Activated T-cell treated with anti-CD3 and anti-CD28 coated beads, Interleukin-2, amount 50 U/mL, for 4 hours (primary cell): ENCODE measurements around the gene CASK. TPM values are rescaled to one million over a fixed set of nuclear protein-coding genes. Genes with fewer than 3 reads are reported as not detected.
A peak's percentile ranks its signal among the peaks of the same experiment; 100 is the strongest.
"Not testable (repeated sequence)": the region's sequence is repeated elsewhere in the genome, so short reads cannot be mapped to it uniquely, and the experiment has no call there.

Experiments used
- ATAC-seq, 2 donors: fragments of 200-7000 bp; cut with Tn5 transposase; one replicate each; pipeline ENCODE4 v1.10.0; 2021
- DNase-seq: peaks from one replicate; pipeline ENCODE4 v3.0.0-alpha.2; 2020
- H3K27me3 Mint-ChIP-seq: one replicate; pipeline ENCODE4 v1.8.0; 2021; ENCODE audit warnings: low read depth, mixed read lengths
- H3K36me3 Mint-ChIP-seq: one replicate; pipeline ENCODE4 v1.8.0; 2022; ENCODE audit warnings: mixed read lengths; ENCODE audit not compliant: insufficient read depth
- H3K4me1 Mint-ChIP-seq: one replicate; pipeline ENCODE4 v1.8.0; 2021; ENCODE audit warnings: low read depth, mixed read lengths
- H3K4me3 Mint-ChIP-seq: one replicate; pipeline ENCODE4 v1.8.0; 2021; ENCODE audit warnings: mild to moderate bottlenecking, moderate library complexity, mixed read lengths
- H3K9me3 Mint-ChIP-seq: one replicate; pipeline ENCODE4 v1.8.0; 2021; ENCODE audit warnings: mixed read lengths
- total RNA-seq, 3 donors: library from RNA; stranded (reverse); gene quantifications; one replicate each; pipeline ENCODE4 v1.2.1, GENCODE V29; 2021

The CASK gene
- total RNA-seq, 3 donors from 2014 or later = 18.3 to 29.8 (median 28.0) TPM

DNA sequence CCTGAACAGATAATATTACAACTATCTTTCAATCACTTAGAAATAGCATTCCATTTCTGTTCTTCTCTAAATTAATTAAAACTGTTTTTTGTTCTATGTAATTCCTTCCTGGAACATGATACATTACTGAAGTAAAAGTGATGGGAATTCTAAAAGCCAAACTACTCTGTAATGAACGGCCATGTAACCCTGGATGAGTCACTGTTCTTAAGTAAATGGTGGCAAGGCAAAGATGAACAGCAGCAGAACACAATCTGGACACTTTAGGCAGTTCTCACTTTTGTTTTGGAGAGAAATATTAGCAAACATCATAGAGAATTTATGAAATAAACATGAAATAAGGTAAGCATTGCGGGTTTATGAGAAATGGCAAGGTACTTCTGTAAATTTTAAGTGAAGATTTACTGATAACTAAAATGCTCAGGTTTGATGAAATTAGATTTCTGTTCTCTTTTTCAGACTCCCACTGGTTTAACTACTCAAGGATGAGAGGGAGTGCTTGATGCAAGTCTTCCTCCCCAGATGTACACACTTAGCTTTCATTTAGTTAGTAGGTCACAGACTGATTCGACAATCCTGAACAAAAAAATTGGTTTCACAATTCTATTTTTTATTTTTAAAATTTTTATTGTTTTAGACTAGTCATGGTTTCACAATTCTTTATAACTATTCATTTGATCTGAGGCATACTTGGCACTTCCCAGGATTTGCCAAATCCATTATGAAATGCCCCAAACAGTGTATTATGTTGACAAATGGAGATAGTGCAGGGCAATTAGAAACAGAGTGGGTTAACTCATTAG, 200.3 kb downstream of the CASK start:
- H3K4me3 Mint-ChIP-seq = no peak overlapping the region
- DNase-seq (no peak), ATAC-seq (no peak)
- peaks cover 4% of the 10 kb centered on the region for H3K9me3 Mint-ChIP-seq
- H3K27me3 Mint-ChIP-seq = no peaks in the 10 kb centered on the region
- H3K36me3 Mint-ChIP-seq = peaks cover 19% of the 10 kb centered on the region
- peaks cover 38% of the 10 kb centered on the region for H3K4me1 Mint-ChIP-seq

DNA sequence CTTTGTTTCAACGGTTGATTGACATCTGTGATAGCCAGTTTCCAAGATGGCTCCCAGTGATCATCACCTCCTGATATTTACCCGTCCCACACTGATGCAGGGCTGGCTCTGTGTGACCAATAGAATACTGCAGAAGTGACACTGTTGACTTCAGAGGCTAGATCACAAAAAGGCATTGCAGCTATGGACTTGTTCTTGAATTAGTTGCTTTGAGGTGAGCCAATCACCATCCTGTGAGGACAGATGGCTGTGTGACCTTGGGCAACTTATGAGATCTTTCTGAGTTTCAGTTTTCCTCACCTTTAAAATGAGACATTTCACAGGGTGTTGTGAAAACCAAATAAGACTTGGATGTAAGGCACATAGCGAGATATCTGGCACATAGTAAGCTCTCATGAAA, 201.1 kb downstream of the CASK start:
- Mint-ChIP-seq H3K36me3 (peaks cover 20% of the 10 kb centered on the region), H3K9me3 (peaks cover 4% of the 10 kb centered on the region), H3K4me1 (peaks cover 37% of the 10 kb centered on the region), H3K4me3 (no peak overlapping the region), H3K27me3 (no peaks in the 10 kb centered on the region)
- DNase-seq (no peak), ATAC-seq (no peak)

DNA sequence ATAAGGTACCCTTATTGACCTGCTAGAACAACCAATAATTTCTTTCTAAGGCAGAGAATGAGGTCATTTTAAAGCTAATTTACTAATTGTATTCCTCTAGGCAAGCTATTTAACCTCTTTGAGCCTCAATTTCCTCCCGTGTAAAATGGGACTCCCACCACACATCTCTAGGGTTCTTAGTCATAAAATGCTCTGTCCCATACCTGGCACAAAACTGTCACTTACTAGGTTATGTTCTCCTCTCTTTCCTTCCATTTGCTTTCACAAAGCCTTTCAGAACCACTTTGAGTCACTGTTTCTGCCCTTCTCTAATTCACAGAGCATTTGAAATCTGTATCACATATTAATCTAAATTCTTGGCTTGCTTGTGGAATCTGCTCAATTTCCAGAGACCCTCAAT, 201.8 kb downstream of the CASK start:
- no peaks in the 10 kb centered on the region for H3K27me3 Mint-ChIP-seq
- no peak for DNase-seq
- peaks cover 4% of the 10 kb centered on the region for H3K9me3 Mint-ChIP-seq
- peak in 1 of 2 donors; percentile 43 for ATAC-seq
- peaks cover 43% of the 10 kb centered on the region for H3K4me1 Mint-ChIP-seq
- peaks cover 25% of the 10 kb centered on the region for H3K36me3 Mint-ChIP-seq
- no peak overlapping the region for H3K4me3 Mint-ChIP-seq

DNA sequence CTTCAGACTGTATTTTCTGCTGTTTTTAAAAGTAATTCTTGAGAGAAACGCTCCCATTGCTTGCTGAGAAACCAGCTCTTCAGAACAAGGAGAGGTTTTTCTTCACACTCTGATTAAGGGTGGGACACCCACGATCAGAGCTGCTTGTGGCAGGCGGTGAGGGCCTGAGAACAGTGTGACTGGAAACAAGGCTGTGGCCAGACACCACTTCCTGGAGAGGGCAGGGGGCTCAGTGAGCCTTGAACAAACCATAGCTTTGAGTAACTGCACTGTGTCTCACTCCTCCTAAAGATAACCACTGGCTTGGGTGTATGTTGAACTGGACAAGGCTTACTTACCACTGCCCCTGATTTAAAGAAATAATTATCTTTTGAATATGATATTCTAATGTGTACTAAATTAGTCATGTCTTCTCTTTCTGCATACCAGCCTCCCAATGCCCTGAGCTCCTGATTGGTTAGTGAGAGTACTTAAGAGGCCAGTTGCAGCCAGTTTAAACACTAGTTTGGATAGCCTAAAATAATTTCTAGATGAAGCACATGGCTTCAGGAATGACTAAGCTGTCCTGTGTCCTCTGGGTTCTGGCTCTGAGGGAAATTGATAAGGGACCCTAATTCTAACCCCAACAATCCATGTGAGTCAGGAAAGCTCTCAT, 203.1 kb downstream of the CASK start:
- ATAC-seq (peak; percentile 65 to 76), DNase-seq (peak; percentile 21)
- Mint-ChIP-seq H3K4me3 (no peak overlapping the region), H3K36me3 (peaks cover 25% of the 10 kb centered on the region), H3K4me1 (peaks cover 50% of the 10 kb centered on the region), H3K27me3 (no peaks in the 10 kb centered on the region), H3K9me3 (peaks cover 4% of the 10 kb centered on the region)

DNA sequence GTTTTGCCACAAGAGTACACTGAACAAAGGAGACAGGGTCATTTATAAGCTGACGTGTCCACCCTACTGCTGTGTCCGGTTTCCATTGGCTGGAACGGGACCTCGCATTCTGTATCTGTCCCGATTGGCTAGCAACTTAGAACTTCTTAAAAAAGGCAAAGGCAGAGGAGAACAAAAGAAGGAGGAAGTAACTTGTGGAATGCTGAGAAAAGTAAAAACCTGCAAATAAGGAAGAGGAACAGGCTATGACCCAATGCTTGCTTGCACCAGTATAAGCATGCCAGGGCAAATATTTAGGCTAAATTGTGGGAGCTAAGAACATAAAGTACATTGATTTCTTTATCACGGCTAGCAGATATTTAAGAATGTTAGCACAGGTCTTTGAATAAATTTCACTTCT, 203.7 kb downstream of the CASK start:
- DNase-seq, ATAC-seq, H3K4me3 Mint-ChIP-seq, H3K27me3 Mint-ChIP-seq, H3K9me3 Mint-ChIP-seq: not testable (repeated sequence)
- peaks cover 25% of the 10 kb centered on the region for H3K36me3 Mint-ChIP-seq
- peaks cover 50% of the 10 kb centered on the region for H3K4me1 Mint-ChIP-seq

DNA sequence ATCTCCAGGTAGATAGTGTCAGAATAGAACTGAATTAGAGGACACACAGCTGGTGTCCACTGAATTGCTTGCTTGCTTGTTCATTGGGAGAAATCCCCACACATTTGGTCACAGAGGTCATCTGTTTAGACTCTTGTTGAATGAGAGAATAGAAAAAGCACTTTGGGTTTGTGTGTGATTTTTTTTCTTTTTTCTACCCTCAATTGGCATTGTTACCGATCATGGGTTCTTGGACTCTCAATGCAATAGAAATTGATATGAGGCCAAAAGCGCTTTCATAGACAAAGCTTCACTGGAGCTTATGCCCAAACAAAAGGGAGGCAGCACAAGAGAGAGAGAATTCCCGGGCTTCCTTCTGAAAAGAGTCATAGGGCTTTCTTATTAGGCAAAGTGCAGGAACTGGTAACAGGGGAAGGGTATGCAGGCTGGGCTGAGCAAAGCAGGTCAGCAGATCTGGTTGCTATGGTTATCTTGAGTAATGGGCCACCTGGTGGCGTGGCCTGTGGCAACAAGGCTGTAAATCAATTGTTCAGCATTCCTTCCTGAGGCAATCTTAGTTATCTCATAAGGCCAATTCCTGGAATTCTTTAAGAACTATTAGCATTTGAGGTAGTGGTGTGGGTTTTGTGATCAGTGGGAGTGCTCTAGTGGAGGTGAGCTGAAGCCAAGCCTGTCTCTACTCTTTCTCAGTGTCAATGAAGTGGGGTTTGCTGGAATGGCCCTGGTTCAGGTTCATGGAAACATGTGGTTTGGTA, 204.7 kb downstream of the CASK start:
- peaks cover 27% of the 10 kb centered on the region for H3K36me3 Mint-ChIP-seq
- H3K27me3 Mint-ChIP-seq = no peaks in the 10 kb centered on the region
- DNase-seq (no peak), ATAC-seq (no peak)
- H3K4me3 Mint-ChIP-seq = no peak overlapping the region
- H3K9me3 Mint-ChIP-seq = peaks cover 4% of the 10 kb centered on the region
- H3K4me1 Mint-ChIP-seq = peaks cover 45% of the 10 kb centered on the region

DNA sequence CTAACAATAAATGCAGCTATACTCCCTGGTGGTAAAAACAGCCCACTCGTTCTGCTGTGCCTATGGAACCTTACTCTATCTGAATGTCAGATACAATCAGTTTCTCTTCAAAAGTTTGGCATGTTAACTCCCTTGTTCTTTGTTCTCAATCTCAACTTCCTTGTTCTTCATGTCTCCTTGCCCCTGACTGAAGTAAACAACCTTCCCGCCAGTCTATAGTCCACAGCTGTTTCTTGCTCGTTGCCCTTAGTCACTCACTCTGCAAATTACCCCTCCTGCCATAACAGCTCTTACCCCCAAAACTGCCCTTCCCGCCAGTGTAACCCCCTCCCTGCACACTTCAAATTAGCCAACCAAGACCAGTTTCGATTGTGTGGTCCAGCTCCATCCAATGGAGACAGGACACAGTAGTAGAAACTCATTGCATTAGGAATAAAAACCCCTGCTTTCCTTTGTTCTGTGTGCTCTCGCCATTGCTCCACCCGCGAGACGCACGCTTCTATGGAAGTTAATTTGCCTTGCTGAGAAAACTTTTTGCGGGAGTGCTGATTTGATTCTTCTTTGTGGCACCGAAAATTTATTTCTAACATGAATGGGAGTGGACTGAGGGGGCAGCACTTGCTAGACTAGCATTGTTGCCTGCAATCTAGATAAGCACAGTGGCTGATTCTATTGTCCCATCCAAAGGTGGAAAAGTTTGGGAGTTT, 206.4 kb downstream of the CASK start:
- Mint-ChIP-seq H3K36me3 (peaks cover 25% of the 10 kb centered on the region), H3K9me3 (peaks cover 4% of the 10 kb centered on the region), H3K4me3 (no peak overlapping the region), H3K4me1 (peaks cover 34% of the 10 kb centered on the region), H3K27me3 (no peaks in the 10 kb centered on the region)
- ATAC-seq (no peak), DNase-seq (no peak)

DNA sequence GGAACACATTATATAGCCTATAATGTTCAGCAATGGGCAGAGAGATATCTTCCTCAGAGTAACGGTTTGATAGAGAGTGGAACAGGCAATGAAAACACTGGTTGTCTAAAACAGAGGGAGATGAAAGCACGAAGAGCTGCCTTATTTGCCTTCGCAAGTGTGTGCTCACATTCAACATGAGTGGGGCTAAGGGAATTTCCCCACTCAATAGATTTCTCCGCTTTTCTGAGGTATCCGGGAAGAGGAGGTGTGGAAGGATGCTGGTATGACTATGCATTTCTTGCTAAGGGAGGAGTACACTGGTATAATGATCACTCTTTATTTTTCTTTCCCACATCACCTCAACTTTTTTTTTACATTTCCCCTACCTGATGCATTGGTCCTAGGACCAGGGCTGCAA, 207.1 kb downstream of the CASK start:
- DNase-seq (no peak), ATAC-seq (peak in 1 of 2 donors; percentile 47)
- Mint-ChIP-seq H3K4me1 (peaks cover 29% of the 10 kb centered on the region), H3K27me3 (no peaks in the 10 kb centered on the region), H3K4me3 (no peak overlapping the region), H3K36me3 (peaks cover 23% of the 10 kb centered on the region), H3K9me3 (peaks cover 4% of the 10 kb centered on the region)

DNA sequence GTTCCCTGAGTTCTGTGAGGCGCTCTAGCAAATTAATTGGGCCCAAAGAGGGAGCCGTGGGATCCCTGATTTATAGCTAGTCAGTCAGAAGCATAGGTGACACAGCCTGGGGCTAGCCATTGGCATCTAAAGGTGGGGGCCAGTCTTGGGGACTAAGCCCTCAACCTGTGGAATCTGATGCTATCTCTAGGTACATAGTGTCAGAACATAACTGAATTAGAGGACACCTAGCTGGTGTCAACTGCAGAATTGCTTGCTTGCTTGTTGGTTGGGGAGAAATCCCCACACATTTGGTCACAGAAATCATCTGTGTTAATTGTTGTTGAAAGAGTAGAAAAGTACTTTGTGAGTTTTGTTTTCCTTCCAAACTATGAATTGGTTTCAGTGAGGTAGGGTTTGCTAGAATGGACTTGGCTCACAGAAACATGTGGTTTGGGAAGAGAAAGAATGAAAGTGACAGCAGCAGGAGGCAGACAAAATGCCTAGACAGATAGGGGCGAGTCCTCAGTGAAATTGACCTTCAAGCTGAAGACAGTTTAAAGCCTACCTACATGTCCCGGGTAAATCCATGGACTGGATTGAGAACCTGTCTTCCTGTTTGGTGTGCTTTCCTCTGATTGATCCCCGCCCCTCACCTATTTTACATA, 212.2 kb downstream of the CASK start:
- DNase-seq = no peak
- Mint-ChIP-seq H3K4me3 (no peak overlapping the region), H3K27me3 (no peaks in the 10 kb centered on the region), H3K9me3 (no peaks in the 10 kb centered on the region), H3K4me1 (peaks cover 24% of the 10 kb centered on the region), H3K36me3 (peaks cover 11% of the 10 kb centered on the region)
- peak in 1 of 2 donors; percentile 52 for ATAC-seq

DNA sequence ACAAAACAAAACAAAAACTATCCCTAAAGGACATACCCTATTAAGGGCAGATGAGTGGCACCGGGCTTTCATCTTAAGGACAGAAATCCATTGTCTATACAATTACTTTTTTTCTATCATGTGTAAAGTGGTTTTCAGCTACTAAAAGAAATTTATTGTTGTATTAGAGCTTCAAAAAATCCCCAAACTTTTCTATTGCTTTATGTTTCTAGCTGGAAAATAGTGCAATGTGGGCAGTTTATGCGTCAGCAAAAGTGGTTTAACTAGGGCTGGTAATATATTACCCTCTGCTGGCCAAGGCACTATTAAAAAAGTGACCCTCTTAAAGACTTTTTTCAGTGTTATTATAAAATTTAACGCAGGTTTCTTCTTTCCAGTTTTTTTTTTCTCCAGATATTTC, 214.9 kb downstream of the CASK start:
- peaks cover 7% of the 10 kb centered on the region for H3K36me3 Mint-ChIP-seq
- DNase-seq = no peak
- no peak for ATAC-seq
- peaks cover 29% of the 10 kb centered on the region for H3K4me1 Mint-ChIP-seq
- no peaks in the 10 kb centered on the region for H3K27me3 Mint-ChIP-seq
- no peaks in the 10 kb centered on the region for H3K9me3 Mint-ChIP-seq
- H3K4me3 Mint-ChIP-seq = no peak overlapping the region

DNA sequence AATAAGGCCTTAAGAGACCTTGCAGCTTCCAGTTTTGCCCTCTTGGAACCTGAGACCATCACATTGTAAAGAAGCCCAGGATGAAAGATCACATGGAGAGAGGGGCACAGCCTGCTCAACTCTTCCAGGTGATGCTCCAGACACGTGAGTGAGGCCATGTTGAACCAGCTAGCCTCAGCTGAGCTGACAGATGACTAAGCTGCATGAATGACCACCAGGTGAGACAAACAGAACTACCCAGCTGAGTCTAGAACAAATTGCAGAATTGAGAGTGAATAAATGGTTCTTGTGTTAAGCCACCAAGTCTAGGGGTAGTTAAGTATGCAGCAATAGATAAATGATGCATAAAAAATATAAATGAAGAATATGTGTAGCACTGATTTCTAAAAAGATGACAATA, 216.1 kb downstream of the CASK start:
- Mint-ChIP-seq H3K27me3 (no peaks in the 10 kb centered on the region), H3K36me3 (peaks cover 5% of the 10 kb centered on the region), H3K9me3 (no peaks in the 10 kb centered on the region), H3K4me3 (no peak overlapping the region), H3K4me1 (peaks cover 31% of the 10 kb centered on the region)
- DNase-seq (no peak), ATAC-seq (no peak)

DNA sequence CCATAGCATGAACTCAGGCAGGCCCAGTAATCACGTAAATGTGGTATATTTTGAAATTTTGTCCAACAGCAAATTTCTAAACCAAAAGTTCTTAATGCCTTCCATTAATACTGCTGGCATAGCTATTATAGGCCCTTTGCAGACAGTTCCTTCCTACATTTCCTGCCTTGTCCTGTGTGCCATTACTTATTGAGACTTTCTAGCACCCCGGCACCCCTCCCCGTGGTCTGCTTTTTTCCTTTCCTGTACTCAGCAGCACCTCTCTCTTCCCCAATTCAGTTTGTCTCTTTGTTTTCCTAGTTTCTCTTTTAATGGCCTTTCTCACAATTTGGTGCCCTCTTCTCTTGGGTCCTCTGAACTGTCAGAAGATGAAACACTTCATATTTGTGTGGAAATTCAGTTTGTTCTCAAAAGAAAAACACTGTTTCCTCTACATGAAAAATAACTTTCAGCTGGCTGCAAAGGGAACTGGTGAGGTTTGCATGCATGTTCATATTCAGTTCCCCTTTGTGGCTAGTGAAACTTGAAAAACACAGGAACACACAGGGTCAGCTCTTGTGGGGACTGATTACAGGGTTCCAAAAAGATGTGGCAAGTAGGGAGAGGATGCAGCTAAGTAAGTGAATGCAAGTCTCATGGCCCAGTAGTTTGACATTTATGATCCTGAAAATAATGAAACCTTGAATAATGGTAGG, 217.5 kb downstream of the CASK start:
- Mint-ChIP-seq H3K9me3 (no peaks in the 10 kb centered on the region), H3K4me1 (peaks cover 30% of the 10 kb centered on the region), H3K27me3 (no peaks in the 10 kb centered on the region), H3K4me3 (no peak overlapping the region), H3K36me3 (peaks cover 5% of the 10 kb centered on the region)
- ATAC-seq = no peak
- no peak for DNase-seq

DNA sequence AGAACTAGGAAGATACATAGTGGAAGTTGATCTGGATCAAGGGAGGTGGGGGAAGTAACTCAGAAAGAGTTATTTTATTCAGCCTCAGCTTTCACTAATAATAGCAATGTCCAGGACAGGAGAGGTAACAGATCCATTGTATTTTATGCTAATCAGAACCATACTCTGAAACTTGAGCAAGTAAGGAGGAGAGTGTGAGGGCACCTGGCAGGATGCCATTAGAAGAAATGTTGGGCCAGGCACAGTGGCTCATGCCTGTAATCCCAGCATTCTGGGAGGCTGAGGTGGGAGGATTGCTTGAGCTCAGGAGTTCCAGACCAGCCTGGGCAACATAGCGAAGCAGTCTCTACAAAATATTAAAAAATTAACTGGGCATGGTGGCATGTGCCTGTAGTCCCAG, 218.3 kb downstream of the CASK start:
- Mint-ChIP-seq H3K9me3 (no peaks in the 10 kb centered on the region), H3K27me3 (no peaks in the 10 kb centered on the region), H3K4me1 (peaks cover 28% of the 10 kb centered on the region), H3K36me3 (peaks cover 5% of the 10 kb centered on the region), H3K4me3 (no peak overlapping the region)
- no peak for ATAC-seq
- no peak for DNase-seq
